HEK293T (cell line): ENCODE measurements around the gene SGMS1.

Experiments used
- ARNT ChIP-seq: fragments of 450-650 bp; IDR thresholded peaks from 2 replicates; pipeline ENCODE4 v1.6.1; 2017; ENCODE audit warnings: mild to moderate bottlenecking
- BHLHE40 ChIP-seq: fragments of 450-650 bp; IDR thresholded peaks from 2 replicates; pipeline ENCODE4 v1.6.1; 2016; ENCODE audit warnings: mild to moderate bottlenecking, moderate library complexity, borderline replicate concordance
- ELF4 ChIP-seq: fragments of 450-650 bp; IDR thresholded peaks from 2 replicates; pipeline ENCODE4 v1.6.1; 2017; ENCODE audit warnings: antibody characterized with exemption
- FOXA1 ChIP-seq: fragments of 450-650 bp; IDR thresholded peaks from 2 replicates; pipeline ENCODE4 v1.6.1; 2016; ENCODE audit warnings: mild to moderate bottlenecking
- FOXK2 ChIP-seq: fragments of 450-650 bp; IDR thresholded peaks from 2 replicates; pipeline ENCODE4 v1.6.1; 2016; ENCODE audit warnings: mild to moderate bottlenecking
- FOXM1 ChIP-seq: fragments of 450-650 bp; IDR thresholded peaks from 2 replicates; pipeline ENCODE4 v1.6.1; 2017; ENCODE audit warnings: mild to moderate bottlenecking, borderline replicate concordance
- HDGF ChIP-seq: fragments of 450-650 bp; IDR thresholded peaks from 2 replicates; pipeline ENCODE4 v1.6.1; 2017; ENCODE audit warnings: antibody characterized with exemption, borderline replicate concordance
- LEF1 ChIP-seq: fragments of 450-650 bp; IDR thresholded peaks from 2 replicates; pipeline ENCODE4 v1.6.1; 2017; ENCODE audit warnings: mild to moderate bottlenecking, borderline replicate concordance
- NFRKB ChIP-seq: fragments of 450-650 bp; IDR thresholded peaks from 2 replicates; pipeline ENCODE4 v1.6.1; 2016; ENCODE audit warnings: mild to moderate bottlenecking, moderate library complexity
- PKNOX1 ChIP-seq: fragments of 450-650 bp; IDR thresholded peaks from 2 replicates; pipeline ENCODE4 v1.6.1; 2016
- SP1 ChIP-seq: fragments of 450-650 bp; IDR thresholded peaks from 2 replicates; pipeline ENCODE4 v1.6.1; 2017
- SUZ12 ChIP-seq: fragments of 450-650 bp; IDR thresholded peaks from 2 replicates; pipeline ENCODE4 v1.6.1; 2016; ENCODE audit warnings: mild to moderate bottlenecking
- TARDBP ChIP-seq: fragments of 450-650 bp; IDR thresholded peaks from 2 replicates; pipeline ENCODE4 v1.6.1; 2016
- ZNF384 ChIP-seq: fragments of 450-650 bp; IDR thresholded peaks from 2 replicates; pipeline ENCODE4 v1.6.1; 2016

GRCh38 chr10:50497758-50498157 lies 126.0 kb downstream of the SGMS1 start:
- TF ChIP-seq FOXA1: no peak
- TF ChIP-seq PKNOX1: no peak
- no peak for TF ChIP-seq NFRKB
- no peak for TF ChIP-seq SP1
- no peak for TF ChIP-seq BHLHE40
- no peak for TF ChIP-seq ARNT
- no peak for TF ChIP-seq FOXK2
- TF ChIP-seq ELF4: no peak
- TF ChIP-seq LEF1: no peak
- no peak for TF ChIP-seq FOXM1
- TF ChIP-seq TARDBP: no peak
- no peak for TF ChIP-seq SUZ12
- no peak for TF ChIP-seq ZNF384
- no peak for TF ChIP-seq HDGF
